ENCODE results near the gene SPSB2.

SPSB2 gene

GRCh38 chr12:6915789-6916285 is 42.7 kb upstream of the SPSB2 start:
- no peak for TF ChIP-seq CTCF (IDR thresholded peaks at IDR 0.05; ENCODE audit: low read length)
- TF ChIP-seq EZH2 (optimal IDR thresholded peaks at IDR 0.05; ENCODE audit: low read depth, low read length), result no peak
- TF ChIP-seq EZH2phosphoT487 (IDR thresholded peaks at IDR 0.05; ENCODE audit: low read length), result no peak
- H3K36me3 ChIP-seq (replicated peaks; ENCODE audit: insufficient read depth, low read length), result peaks cover 10% of the 10 kb centered on the region; the same call in 1 of the 2 replicates
- no peak overlapping the region for H2AFZ ChIP-seq (ENCODE audit: low read length)
- H3K4me3 ChIP-seq (ENCODE audit: low read length), result peak overlapping the region; percentile 94
- H3K9ac ChIP-seq (ENCODE audit: low read length), result peak overlapping the region; percentile 42; the same call in 1 of the 2 replicates
- peaks cover 46% of the 10 kb centered on the region for H3K79me2 ChIP-seq (ENCODE audit: low read length)
- no peaks in the 10 kb centered on the region for H3K9me3 ChIP-seq (replicated peaks; ENCODE audit: insufficient read depth, low read length)
- H4K20me1 ChIP-seq (ENCODE audit: insufficient read depth, low read length), result no peaks in the 10 kb centered on the region
- peaks cover 31% of the 10 kb centered on the region for H3F3A ChIP-seq (ENCODE audit: insufficient read depth, low read length)
- no peak overlapping the region for H3K27ac ChIP-seq (ENCODE audit: low read length)
- DNase-seq, result no peak
- no peaks in the 10 kb centered on the region for H3K9me2 ChIP-seq (replicated peaks; ENCODE audit: insufficient read depth, low read length)
- H3K27me3 ChIP-seq (replicated peaks; ENCODE audit: insufficient read depth, low read length), result no peaks in the 10 kb centered on the region
- peak overlapping the region; percentile 92 for H3K4me2 ChIP-seq (ENCODE audit: low read depth, low read length)
- peaks cover 40% of the 10 kb centered on the region for H3K4me1 ChIP-seq (ENCODE audit: low read length)

DNA sequence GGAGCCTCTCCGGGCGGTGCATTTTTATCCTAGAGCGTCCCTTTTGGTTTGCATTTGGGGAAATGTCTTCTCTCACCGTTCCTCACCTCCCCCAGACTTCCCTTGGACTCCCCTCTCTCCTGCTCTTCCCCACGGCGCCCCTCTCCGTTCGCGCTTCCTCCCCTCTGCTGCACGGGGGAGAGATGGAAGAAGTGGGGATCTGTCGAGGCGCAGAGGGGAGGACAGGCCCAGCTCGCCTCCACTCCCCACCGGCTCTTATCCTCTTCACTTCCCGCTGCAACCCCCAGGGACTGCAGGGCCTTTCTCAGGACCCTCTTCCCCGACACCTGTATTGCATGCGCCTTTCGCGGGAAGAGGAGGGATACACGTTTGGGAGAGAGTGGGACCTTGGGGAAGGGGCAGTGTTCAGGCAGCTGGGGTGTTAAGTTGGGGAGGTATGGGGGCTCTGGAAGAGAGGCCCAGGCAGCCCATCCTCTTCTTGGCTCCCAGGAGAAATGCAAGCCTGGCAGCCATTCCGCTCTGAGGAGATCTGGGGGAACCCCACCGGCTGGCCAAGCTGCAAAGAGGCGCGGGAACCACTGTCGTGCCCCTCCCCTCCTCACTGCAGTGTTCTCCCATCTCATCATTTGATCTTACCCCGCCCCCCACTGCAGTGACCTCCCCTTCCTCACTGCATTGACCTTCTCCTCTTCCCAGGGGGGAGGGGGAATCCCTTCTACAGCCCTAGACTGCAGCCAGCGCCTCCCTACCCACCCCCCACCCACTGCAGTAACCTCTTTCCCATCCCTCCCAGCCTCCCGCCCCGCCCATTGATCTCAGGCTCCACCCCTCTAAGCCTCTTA is 42.1 kb upstream of the SPSB2 start:
- no peaks in the 10 kb centered on the region for H3K9me3 ChIP-seq (replicated peaks; ENCODE audit: insufficient read depth, low read length)
- H3K4me3 ChIP-seq (ENCODE audit: low read length), result peak overlapping the region; percentile 94
- H3K9ac ChIP-seq (ENCODE audit: low read length), result peak overlapping the region; percentile 80
- TF ChIP-seq CTCF (IDR thresholded peaks at IDR 0.05; ENCODE audit: low read length), result no peak
- no peak for TF ChIP-seq EZH2 (optimal IDR thresholded peaks at IDR 0.05; ENCODE audit: low read depth, low read length)
- TF ChIP-seq EZH2phosphoT487 (IDR thresholded peaks at IDR 0.05; ENCODE audit: low read length), result no peak
- H3K36me3 ChIP-seq (replicated peaks; ENCODE audit: insufficient read depth, low read length), result peaks cover 10% of the 10 kb centered on the region; the same call in 1 of the 2 replicates
- no peaks in the 10 kb centered on the region for H3K27me3 ChIP-seq (replicated peaks; ENCODE audit: insufficient read depth, low read length)
- H2AFZ ChIP-seq (ENCODE audit: low read length), result peak overlapping the region; percentile 87
- peaks cover 43% of the 10 kb centered on the region for H3K79me2 ChIP-seq (ENCODE audit: low read length)
- no peak for DNase-seq
- no peaks in the 10 kb centered on the region for H3K9me2 ChIP-seq (replicated peaks; ENCODE audit: insufficient read depth, low read length)
- peak overlapping the region; percentile 92 for H3K4me2 ChIP-seq (ENCODE audit: low read depth, low read length)
- peaks cover 28% of the 10 kb centered on the region for H3F3A ChIP-seq (ENCODE audit: insufficient read depth, low read length)
- no peaks in the 10 kb centered on the region for H4K20me1 ChIP-seq (ENCODE audit: insufficient read depth, low read length)
- peak overlapping the region; percentile 69; the same call in 1 of the 2 replicates for H3K27ac ChIP-seq (ENCODE audit: low read length)
- peaks cover 33% of the 10 kb centered on the region for H3K4me1 ChIP-seq (ENCODE audit: low read length)

DNA sequence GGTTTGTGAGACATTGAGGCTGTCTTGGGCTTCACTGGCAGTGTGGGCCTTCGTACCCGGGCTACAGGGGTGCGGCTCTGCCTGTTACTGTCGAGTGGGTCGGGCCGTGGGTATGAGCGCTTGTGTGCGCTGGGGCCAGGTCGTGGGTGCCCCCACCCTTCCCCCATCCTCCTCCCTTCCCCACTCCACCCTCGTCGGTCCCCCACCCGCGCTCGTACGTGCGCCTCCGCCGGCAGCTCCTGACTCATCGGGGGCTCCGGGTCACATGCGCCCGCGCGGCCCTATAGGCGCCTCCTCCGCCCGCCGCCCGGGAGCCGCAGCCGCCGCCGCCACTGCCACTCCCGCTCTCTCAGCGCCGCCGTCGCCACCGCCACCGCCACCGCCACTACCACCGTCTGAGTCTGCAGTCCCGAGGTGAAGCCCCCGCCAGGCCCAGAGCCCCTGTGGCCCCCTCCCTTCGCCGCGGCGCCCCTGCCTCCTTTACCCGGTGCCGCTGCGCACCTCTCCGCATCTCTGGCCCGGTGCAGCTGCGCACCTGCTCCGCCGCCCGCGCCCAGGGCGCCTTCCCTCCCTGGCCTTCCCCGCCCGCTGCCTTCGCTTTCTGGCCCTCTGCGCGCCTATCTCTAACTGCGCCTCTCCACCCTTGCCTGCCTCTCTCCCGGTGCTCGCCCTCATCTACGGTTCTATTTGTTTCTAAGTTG is 41.3 kb upstream of the SPSB2 start, which contains the start of gene ENO2:
ENO2 (plus strand) TSS at position 335 of the 701 bp plus-strand sequence. CDS start 1,253 bp downstream, outside the sequence.
- no peaks in the 10 kb centered on the region for H3K9me3 ChIP-seq (replicated peaks; ENCODE audit: insufficient read depth, low read length)
- H2AFZ ChIP-seq (ENCODE audit: low read length), result peak within 1 kb of the TSS; percentile 87
- no peaks in the 10 kb centered on the region for H3K9me2 ChIP-seq (replicated peaks; ENCODE audit: insufficient read depth, low read length)
- H3K27ac ChIP-seq (ENCODE audit: low read length), result peak within 1 kb of the TSS; percentile 69; the same call in 1 of the 2 replicates
- peak within 1 kb of the TSS; percentile 92 for H3K4me2 ChIP-seq (ENCODE audit: low read depth, low read length)
- H4K20me1 ChIP-seq (ENCODE audit: insufficient read depth, low read length), result no peaks in the 10 kb centered on the region
- no peak for TF ChIP-seq EZH2 (optimal IDR thresholded peaks at IDR 0.05; ENCODE audit: low read depth, low read length)
- TF ChIP-seq CTCF (IDR thresholded peaks at IDR 0.05; ENCODE audit: low read length), result no peak
- no peak for TF ChIP-seq EZH2phosphoT487 (IDR thresholded peaks at IDR 0.05; ENCODE audit: low read length)
- peaks cover 10% of the 10 kb centered on the region; the same call in 1 of the 2 replicates for H3K36me3 ChIP-seq (replicated peaks; ENCODE audit: insufficient read depth, low read length)
- peaks cover 21% of the 10 kb centered on the region for H3F3A ChIP-seq (ENCODE audit: insufficient read depth, low read length)
- peak; percentile 63 for DNase-seq
- peaks cover 25% of the 10 kb centered on the region for H3K4me1 ChIP-seq (ENCODE audit: low read length)
- peaks cover 43% of the 10 kb centered on the region for H3K79me2 ChIP-seq (ENCODE audit: low read length)
- peak within 1 kb of the TSS; percentile 94 for H3K4me3 ChIP-seq (ENCODE audit: low read length)
- peak within 1 kb of the TSS; percentile 80 for H3K9ac ChIP-seq (ENCODE audit: low read length)
- H3K27me3 ChIP-seq (replicated peaks; ENCODE audit: insufficient read depth, low read length), result no peaks in the 10 kb centered on the region
